Activated CD8-positive, alpha-beta memory T cell treated with anti-CD3 and anti-CD28 coated beads, Interleukin-2, amount 10 ng/mL, durations not matched to agents 7 days and 5 days (primary cell): ENCODE measurements around the gene SIL1. TPM values are rescaled to one million over a fixed set of nuclear protein-coding genes. Genes with fewer than 3 reads are reported as not detected.
"Not testable (repeated sequence)": the region's sequence is repeated elsewhere in the genome, so short reads cannot be mapped to it uniquely, and the experiment has no call there.

Source experiments
- ATAC-seq: fragments of 150-1000 bp; cut with Tn5 transposase; one replicate; pipeline ENCODE4 v1.10.0; 2021; ENCODE audit warnings: moderate library complexity
- CTCF ChIA-PET: fragments of 350-600 bp; sonication (Branson Sonifier 250); formaldehyde crosslinking; loops from one replicate; lab custom pipeline; 2021; ENCODE audit warnings: antibody characterized with exemption; lab: Charles Lee
- DNase-seq: peaks from one replicate; pipeline ENCODE4 v3.0.0-alpha.2; 2020
- H3K27ac Mint-ChIP-seq: one replicate; pipeline ENCODE4 v1.8.0; 2021; ENCODE audit warnings: mild to moderate bottlenecking, mixed read lengths
- H3K27me3 Mint-ChIP-seq: one replicate; pipeline ENCODE4 v1.8.0; 2021; ENCODE audit warnings: mixed read lengths
- H3K36me3 Mint-ChIP-seq: one replicate; pipeline ENCODE4 v1.8.0; 2021; ENCODE audit warnings: mild to moderate bottlenecking, mixed read lengths
- H3K4me1 Mint-ChIP-seq: one replicate; pipeline ENCODE4 v1.8.0; 2021; ENCODE audit warnings: mixed read lengths
- H3K4me3 Mint-ChIP-seq: one replicate; pipeline ENCODE4 v1.8.0; 2021; ENCODE audit warnings: mild to moderate bottlenecking, moderate library complexity, mixed read lengths
- H3K9me3 Mint-ChIP-seq: one replicate; pipeline ENCODE4 v1.8.0; 2022; ENCODE audit warnings: low read depth, mixed read lengths
- total RNA-seq, 2 experiments: library from RNA; stranded (reverse); gene quantifications; one replicate each; pipeline ENCODE4 v1.2.3, GENCODE V29; 2021

Gene SIL1
- total RNA-seq, 2 experiments from 2014 or later = 23.9 to 24.5 TPM

DNA sequence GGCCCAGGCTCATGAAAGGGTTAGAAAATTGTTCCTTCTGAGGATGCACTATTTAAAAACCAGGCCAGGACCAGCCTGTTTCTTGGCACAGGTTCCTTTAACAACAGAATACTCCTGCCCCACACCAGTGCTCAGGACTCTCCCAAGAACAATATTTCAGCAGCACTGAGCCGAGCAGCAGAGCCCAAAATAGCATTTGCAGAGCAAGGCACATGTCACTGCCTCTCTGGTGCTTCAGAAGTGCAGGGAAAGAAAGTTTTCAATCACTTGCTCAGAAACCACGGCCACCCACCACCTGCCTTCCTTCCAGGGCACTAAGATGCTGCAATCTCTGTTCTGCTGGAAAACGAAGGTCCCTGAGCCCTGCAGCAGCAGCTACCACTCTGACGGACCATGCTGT is 77.6 kb downstream of the SIL1 start:
- Mint-ChIP-seq H3K36me3 (peaks cover 1% of the 10 kb centered on the region), H3K9me3 (no peaks in the 10 kb centered on the region), H3K4me3 (no peak overlapping the region), H3K4me1 (no peaks in the 10 kb centered on the region), H3K27me3 (no peaks in the 10 kb centered on the region), H3K27ac (no peak overlapping the region)
- no peak for DNase-seq
- ATAC-seq = no peak
- CTCF ChIA-PET = no interaction called here

DNA sequence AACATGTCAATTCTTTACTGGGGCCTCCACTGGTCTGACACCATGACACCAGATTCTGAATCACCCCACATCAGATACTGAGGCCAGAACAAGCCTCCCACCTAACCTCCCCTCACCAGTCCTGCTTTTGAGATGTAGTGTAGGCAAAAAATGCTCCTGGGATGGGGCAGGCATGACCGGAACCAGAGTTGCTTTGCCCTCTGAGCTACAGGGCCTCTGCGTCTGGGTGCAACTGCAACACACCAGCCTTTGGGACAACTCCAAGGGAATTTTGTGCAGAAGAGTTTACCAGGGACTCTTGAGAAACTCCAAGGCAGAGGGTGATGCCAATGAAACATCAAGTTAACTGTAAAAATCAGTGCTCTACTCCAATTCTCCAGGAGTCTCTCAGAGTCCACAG is 79.4 kb downstream of the SIL1 start:
- H3K4me3 Mint-ChIP-seq = no peak overlapping the region
- CTCF ChIA-PET = no interaction called here
- H3K27me3 Mint-ChIP-seq = no peaks in the 10 kb centered on the region
- H3K27ac Mint-ChIP-seq = no peak overlapping the region
- no peaks in the 10 kb centered on the region for H3K4me1 Mint-ChIP-seq
- no peak for DNase-seq
- peaks cover 1% of the 10 kb centered on the region for H3K36me3 Mint-ChIP-seq
- H3K9me3 Mint-ChIP-seq = no peaks in the 10 kb centered on the region
- no peak for ATAC-seq

DNA sequence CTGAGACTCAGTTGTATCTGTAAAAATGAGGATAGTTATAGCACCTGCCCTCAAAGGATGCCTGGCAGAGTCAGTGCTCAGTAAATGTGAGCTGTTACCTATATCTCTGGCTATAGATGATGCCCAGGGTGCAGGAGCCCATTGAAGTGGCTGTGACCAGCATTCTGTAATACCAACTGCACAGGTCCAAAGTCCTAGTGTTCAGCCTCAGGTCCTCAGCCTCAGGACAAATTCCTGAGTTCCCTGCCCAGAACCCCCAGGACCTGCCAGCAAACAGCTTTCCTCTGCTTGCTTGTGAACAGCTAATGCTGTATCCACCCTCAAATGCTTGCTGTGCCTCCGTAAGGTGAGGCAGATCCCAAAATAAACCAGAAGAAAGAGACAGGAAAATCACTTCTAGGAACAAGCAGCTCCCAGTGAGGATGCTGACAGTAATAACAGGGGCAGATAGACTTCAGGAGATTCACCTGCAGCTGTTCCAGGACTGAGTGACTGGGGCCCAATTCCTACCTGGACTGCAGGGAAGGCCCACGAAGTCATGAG is 80.8 kb downstream of the SIL1 start:
- CTCF ChIA-PET = interaction anchor here (1.2 kb wide), 1 partner anchor 8 kb away, joined by 3 read pairs; no protein-coding TSS in a partner anchor
- H3K36me3 Mint-ChIP-seq = peaks cover 4% of the 10 kb centered on the region
- no peaks in the 10 kb centered on the region for H3K27me3 Mint-ChIP-seq
- H3K27ac Mint-ChIP-seq = no peak overlapping the region
- H3K4me3 Mint-ChIP-seq = no peak overlapping the region
- DNase-seq = no peak
- H3K4me1 Mint-ChIP-seq = no peaks in the 10 kb centered on the region
- H3K9me3 Mint-ChIP-seq = no peaks in the 10 kb centered on the region
- ATAC-seq = no peak

DNA sequence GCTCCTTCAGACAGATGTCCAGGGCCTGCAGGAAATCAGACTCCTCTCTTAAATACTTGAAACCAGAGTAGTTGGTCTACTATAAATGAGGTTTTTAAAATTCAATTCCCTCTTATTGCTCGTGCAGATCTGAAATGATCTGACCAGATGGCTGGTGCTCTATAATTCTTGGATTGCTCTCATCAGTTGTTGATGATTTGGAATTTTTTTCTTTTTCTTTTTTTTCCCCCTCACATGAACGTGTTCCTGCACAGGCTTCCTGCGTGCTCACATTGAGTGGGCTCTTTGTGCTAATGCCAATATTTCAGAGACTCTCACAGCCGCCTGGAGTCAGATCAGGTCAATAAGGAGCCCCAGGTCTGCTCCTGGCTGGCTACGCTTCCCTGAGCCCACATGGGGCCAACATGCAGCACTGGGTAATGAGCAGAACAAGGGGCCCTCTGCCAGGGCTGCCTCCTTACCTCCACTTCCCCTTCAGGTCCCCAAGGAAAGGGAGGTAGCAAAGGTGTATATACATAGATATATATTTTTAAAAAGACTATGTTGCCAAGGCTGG is 82.0 kb downstream of the SIL1 start:
- Mint-ChIP-seq H3K27ac (no peak overlapping the region), H3K27me3 (no peaks in the 10 kb centered on the region), H3K36me3 (peaks cover 5% of the 10 kb centered on the region), H3K4me1 (no peaks in the 10 kb centered on the region), H3K4me3 (no peak overlapping the region), H3K9me3 (no peaks in the 10 kb centered on the region)
- ATAC-seq (no peak), DNase-seq (no peak)
- CTCF ChIA-PET = interaction anchor here (0.5 to 1.2 kb wide), 2 partner anchors 9 to 102 kb away, joined by 3 read pairs; no protein-coding TSS in a partner anchor

DNA sequence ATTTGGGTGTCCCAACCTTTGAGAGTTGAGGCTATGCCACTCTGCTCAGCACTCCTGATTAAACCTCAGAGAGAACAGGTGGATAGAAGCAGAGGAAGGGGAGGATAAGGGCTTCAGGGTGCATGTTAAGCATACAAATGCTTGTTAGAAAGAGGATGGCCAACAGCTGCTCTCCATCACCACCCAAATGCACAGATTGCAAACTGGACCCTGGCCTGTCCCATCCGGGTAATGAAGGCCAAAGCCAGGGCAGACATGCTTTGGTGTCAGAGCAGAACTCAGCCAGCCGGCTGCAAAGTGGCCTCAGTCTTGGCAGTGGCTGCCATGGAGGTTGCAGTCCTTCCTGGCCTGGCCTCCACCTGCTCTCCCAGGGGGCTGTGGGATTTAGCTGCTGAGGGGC is 84.3 kb downstream of the SIL1 start:
- ATAC-seq (no peak), DNase-seq (no peak)
- Mint-ChIP-seq H3K27me3 (no peaks in the 10 kb centered on the region), H3K4me3 (no peak overlapping the region), H3K36me3 (peaks cover 5% of the 10 kb centered on the region), H3K9me3 (no peaks in the 10 kb centered on the region), H3K27ac (no peak overlapping the region), H3K4me1 (no peaks in the 10 kb centered on the region)
- CTCF ChIA-PET = no interaction called here

- H3K27ac Mint-ChIP-seq, H3K4me1 Mint-ChIP-seq, H3K36me3 Mint-ChIP-seq, H3K27me3 Mint-ChIP-seq, CTCF ChIA-PET, ATAC-seq, DNase-seq, H3K4me3 Mint-ChIP-seq, H3K9me3 Mint-ChIP-seq: not testable (repeated sequence)
These were observed 85.8 kb downstream of the SIL1 start for GRCh38 chr5:139112362-139112761.

DNA sequence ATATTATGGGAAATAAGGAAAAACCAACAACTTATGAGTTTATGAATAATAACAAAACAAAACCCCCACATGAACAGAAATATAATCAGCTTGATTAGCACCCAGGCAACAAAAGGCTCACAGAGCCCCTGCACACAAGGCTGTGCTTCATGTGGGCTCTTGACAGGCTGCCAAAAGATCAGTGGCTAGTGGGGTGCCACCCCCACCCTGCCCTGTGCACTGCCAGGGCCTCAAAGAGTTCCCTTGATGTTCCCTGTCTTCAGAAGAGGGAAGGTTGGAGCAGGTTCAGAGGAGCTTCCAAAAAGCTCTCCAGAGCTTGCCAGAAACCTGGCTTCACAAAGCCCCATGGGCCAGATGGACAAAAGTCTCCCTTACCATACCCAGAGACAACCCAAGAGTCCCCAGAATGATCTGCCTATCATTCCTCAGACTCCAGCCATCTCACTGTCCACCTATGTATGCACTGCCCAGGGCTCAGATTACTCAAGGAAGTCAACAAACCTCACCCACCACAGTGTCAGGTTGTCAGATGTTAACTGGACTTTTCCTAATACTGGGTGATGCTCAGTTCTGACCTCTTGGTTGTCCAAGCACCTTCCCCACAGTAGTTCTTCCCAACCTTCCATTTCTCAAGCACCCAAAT is 87.5 kb downstream of the SIL1 start:
- CTCF ChIA-PET = interaction anchor here (0.6 kb wide), 1 partner anchor 493 kb away, joined by 3 read pairs; no protein-coding TSS in a partner anchor
- H3K36me3 Mint-ChIP-seq = peaks cover 4% of the 10 kb centered on the region
- H3K4me1 Mint-ChIP-seq = no peaks in the 10 kb centered on the region
- H3K9me3 Mint-ChIP-seq = no peaks in the 10 kb centered on the region
- no peak overlapping the region for H3K27ac Mint-ChIP-seq
- no peaks in the 10 kb centered on the region for H3K27me3 Mint-ChIP-seq
- H3K4me3 Mint-ChIP-seq = no peak overlapping the region
- DNase-seq = no peak
- ATAC-seq = no peak

DNA sequence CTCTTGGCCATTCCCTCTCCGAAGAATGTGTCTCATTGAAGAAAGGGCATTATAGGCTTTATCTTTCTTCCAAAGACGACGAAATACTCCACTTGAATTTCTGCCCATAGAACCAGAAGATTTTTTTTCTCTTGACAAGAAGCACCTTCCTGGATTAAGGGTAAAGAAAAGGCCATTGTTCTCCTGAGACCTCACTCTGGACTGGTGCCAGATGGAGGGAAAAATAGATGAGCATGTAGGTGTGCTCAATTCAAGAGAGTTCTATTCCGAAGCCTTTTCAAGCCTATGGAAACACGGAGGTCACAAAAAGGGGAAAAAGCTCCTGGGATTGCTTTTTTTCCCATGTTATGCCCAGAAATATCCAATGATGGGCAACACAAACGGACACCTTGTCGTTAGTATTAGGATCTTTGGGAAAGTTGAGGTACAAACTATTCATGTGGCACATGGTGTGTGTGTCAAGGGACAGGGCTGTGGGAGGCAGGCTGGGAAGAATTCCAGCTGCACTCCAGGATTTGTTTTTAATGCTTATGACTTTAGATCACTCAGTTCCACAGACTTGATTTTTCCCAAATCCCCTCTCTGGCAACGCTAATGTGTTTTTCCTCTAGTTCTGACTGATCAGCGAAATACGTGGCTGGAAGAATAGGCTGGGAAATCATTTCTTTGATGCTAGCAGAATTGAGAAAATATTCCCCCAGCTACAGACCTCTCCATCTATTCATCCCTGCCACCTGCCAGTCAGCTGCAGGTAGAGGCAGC is 89.9 kb downstream of the SIL1 start:
- Mint-ChIP-seq H3K9me3 (no peaks in the 10 kb centered on the region), H3K4me1 (no peaks in the 10 kb centered on the region), H3K4me3 (no peak overlapping the region), H3K27me3 (no peaks in the 10 kb centered on the region), H3K27ac (no peak overlapping the region), H3K36me3 (peaks cover 2% of the 10 kb centered on the region)
- ATAC-seq (no peak), DNase-seq (no peak)
- CTCF ChIA-PET = no interaction called here

DNA sequence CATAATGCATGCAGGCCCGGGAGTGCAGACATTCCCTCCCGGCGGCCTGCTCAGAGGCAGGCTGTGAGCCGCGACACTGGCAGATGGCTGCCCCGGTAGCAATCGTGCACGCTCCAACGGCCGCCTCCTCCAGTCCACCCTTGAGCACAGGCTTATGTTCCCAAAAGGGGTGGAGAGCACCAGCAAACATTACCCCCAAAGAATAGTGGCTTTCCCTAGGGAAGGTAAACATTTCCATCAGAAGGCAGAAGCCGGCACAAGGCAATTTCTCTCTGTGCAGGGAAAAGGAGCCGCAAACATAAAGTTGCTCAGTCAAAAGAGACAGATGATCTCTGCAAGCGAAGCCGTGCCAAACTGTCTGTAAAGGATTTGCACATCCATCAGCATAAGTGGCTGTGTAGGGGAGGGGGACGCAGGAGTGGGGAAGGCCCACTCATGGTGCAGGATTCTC is 92.5 kb downstream of the SIL1 start:
- H3K4me3 Mint-ChIP-seq = no peak overlapping the region
- no peak overlapping the region for H3K27ac Mint-ChIP-seq
- H3K4me1 Mint-ChIP-seq = no peaks in the 10 kb centered on the region
- ATAC-seq (no peak), DNase-seq (no peak)
- no peaks in the 10 kb centered on the region for H3K9me3 Mint-ChIP-seq
- CTCF ChIA-PET = no interaction called here
- H3K36me3 Mint-ChIP-seq = no peaks in the 10 kb centered on the region
- H3K27me3 Mint-ChIP-seq = no peaks in the 10 kb centered on the region

DNA sequence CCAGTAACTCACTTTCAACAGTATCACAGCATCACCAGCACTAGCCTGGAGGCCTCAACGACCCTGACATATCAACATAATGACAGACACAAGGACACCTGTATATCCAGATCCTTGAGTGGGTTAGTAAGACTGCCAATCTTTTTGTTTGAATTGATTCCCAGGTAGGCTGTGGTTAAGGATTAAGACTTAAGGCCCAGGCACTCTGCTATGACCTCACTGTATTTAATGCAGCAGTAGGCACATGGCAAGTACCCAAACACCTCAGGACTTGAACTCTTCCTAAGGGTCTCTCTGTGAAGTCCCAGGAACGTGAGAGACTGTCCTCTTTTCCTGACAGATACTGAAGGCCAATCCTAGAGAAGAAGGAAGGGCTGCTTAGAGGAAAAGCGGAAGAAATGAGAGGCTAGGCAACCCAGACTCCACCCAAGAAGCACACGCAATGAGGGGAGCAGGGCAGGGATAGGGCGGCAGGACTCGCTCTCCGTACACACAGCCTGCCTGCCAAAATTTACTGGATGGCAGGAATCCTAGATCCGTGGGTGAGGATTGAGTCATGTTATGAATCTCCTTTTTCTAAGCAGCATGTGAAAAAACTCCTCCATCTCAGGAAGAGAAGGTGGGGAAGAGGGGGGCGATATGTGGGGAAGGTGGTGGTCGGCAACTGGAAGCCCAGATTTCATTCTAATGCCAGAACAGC is 93.4 kb downstream of the SIL1 start:
- Mint-ChIP-seq H3K36me3 (no peaks in the 10 kb centered on the region), H3K4me1 (no peaks in the 10 kb centered on the region), H3K4me3 (no peak overlapping the region), H3K27me3 (no peaks in the 10 kb centered on the region), H3K27ac (no peak overlapping the region), H3K9me3 (no peaks in the 10 kb centered on the region)
- no peak for DNase-seq
- CTCF ChIA-PET = no interaction called here
- no peak for ATAC-seq

- ATAC-seq = no peak
- no peaks in the 10 kb centered on the region for H3K9me3 Mint-ChIP-seq
- DNase-seq = no peak
- H3K4me1 Mint-ChIP-seq = no peaks in the 10 kb centered on the region
- H3K27ac Mint-ChIP-seq = no peak overlapping the region
- no peaks in the 10 kb centered on the region for H3K27me3 Mint-ChIP-seq
- H3K4me3 Mint-ChIP-seq = no peak overlapping the region
- CTCF ChIA-PET = no interaction called here
- no peaks in the 10 kb centered on the region for H3K36me3 Mint-ChIP-seq
These were observed 94.4 kb downstream of the SIL1 start for GRCh38 chr5:139103762-139104161.

GRCh38 chr5:139100825-139101224 is 97.3 kb downstream of the SIL1 start:
- H3K27ac Mint-ChIP-seq = no peak overlapping the region
- H3K36me3 Mint-ChIP-seq = no peaks in the 10 kb centered on the region
- H3K4me3 Mint-ChIP-seq = no peak overlapping the region
- ATAC-seq = no peak
- H3K9me3 Mint-ChIP-seq = no peaks in the 10 kb centered on the region
- CTCF ChIA-PET = no interaction called here
- no peaks in the 10 kb centered on the region for H3K4me1 Mint-ChIP-seq
- H3K27me3 Mint-ChIP-seq = no peaks in the 10 kb centered on the region
- no peak for DNase-seq
